A673 (cell line): Measurements from ENCODE around the gene WASF2. TPM values are rescaled to one million over a fixed set of nuclear protein-coding genes. Genes with fewer than 3 reads are reported as not detected.

Source experiments
- BruUV-seq: library from RNA; stranded (reverse); fragments of 400-500 nt; replicated peaks from 2 replicates; lab custom pipeline; 2021; lab: Mats Ljungman, UMichigan
- CTCF ChIA-PET: fragments of 300-600 bp; sonication (Branson Sonifier 250); formaldehyde crosslinking; loops from one replicate; lab custom pipeline; 2022; ENCODE audit warnings: antibody characterized with exemption; lab: Charles Lee
- POLR2A ChIA-PET: fragments of 300-600 bp; sonication (Branson Sonifier 250); formaldehyde crosslinking; loops from one replicate; lab custom pipeline; 2022; ENCODE audit warnings: antibody characterized with exemption; ENCODE audit not compliant: low non-redundant PET; lab: Charles Lee
- DNase-seq: peaks from one replicate; pipeline ENCODE4 v3.0.0-alpha.2; 2015; ENCODE audit warnings: low spot score
- H3K27ac ChIP-seq: fragments of 200-600 bp; sonication (generic); 2 replicates; pipeline ENCODE4 v1.5.1; 2016; ENCODE audit warnings: mixed run types, low read depth, mild to moderate bottlenecking, mixed read lengths, antibody characterized with exemption, low read length; ENCODE audit not compliant: poor library complexity, severe bottlenecking
- H3K27me3 ChIP-seq: fragments of 200-600 bp; sonication (generic); replicated peaks from 2 replicates; pipeline ENCODE4 v1.6.1; 2017; ENCODE audit warnings: mixed run types, low read depth, mild to moderate bottlenecking, mixed read lengths, antibody characterized with exemption, low read length; ENCODE audit not compliant: insufficient read depth, poor library complexity
- H3K36me3 ChIP-seq: fragments of 200-600 bp; sonication (generic); 2 replicates; pipeline ENCODE4 v1.6.1; 2016; ENCODE audit warnings: mixed run types, mild to moderate bottlenecking, mixed read lengths, antibody characterized with exemption, low read length; ENCODE audit not compliant: insufficient read depth, poor library complexity, severe bottlenecking
- H3K4me1 ChIP-seq: fragments of 200-600 bp; sonication (generic); 2 replicates; pipeline ENCODE4 v1.6.1; 2017; ENCODE audit warnings: mixed run types, mild to moderate bottlenecking, mixed read lengths, antibody characterized with exemption, low read length; ENCODE audit not compliant: insufficient read depth, poor library complexity, severe bottlenecking
- H3K4me3 ChIP-seq: fragments of 200-600 bp; sonication (generic); 2 replicates; pipeline ENCODE4 v1.5.1; 2016; ENCODE audit warnings: low read depth, mixed run types, mild to moderate bottlenecking, mixed read lengths, low read length; ENCODE audit not compliant: poor library complexity, severe bottlenecking
- H3K9me3 ChIP-seq: fragments of 200-600 bp; sonication (generic); 2 replicates; pipeline ENCODE4 v1.6.1; 2016; ENCODE audit warnings: mixed run types, low read depth, mild to moderate bottlenecking, mixed read lengths, antibody characterized with exemption, low read length; ENCODE audit not compliant: poor library complexity, severe bottlenecking
- CTCF ChIP-seq: fragments of 300-800, 200-600 bp; sonication (generic); conservative IDR thresholded peaks from 2 replicates; pipeline ENCODE4 v1.5.1; 2017; ENCODE audit warnings: low read depth, mild to moderate bottlenecking, antibody characterized with exemption, low read length, moderate library complexity, mixed read lengths
- EZH2 ChIP-seq: fragments of 200-600 bp; sonication (generic); IDR thresholded peaks from 2 replicates; pipeline ENCODE4 v1.6.1; 2017; ENCODE audit warnings: borderline replicate concordance, low read depth, mild to moderate bottlenecking, mixed read lengths, antibody characterized with exemption, low read length; ENCODE audit not compliant: poor library complexity, severe bottlenecking
- intact Hi-C: fragments of 100-400 bp; cut with micrococcal nuclease; formaldehyde crosslinking; loops from one replicate; pipeline ENCODE4 v1.10.0; 2022; ENCODE audit not compliant: unreplicated experiment
- total RNA-seq: library from RNA; stranded (reverse); gene quantifications from 2 replicates; pipeline ENCODE4 v1.2.3, GENCODE V29; 2021

Gene WASF2
- total RNA-seq, 1 experiment from 2014 or later, result 133 TPM

GRCh38 chr1:27445177-27445936 is 44.6 kb downstream of the WASF2 start:
- CTCF ChIA-PET, result no interaction called here

GRCh38 chr1:27444632-27445031 is 45.3 kb downstream of the WASF2 start:
- POLR2A ChIA-PET, result no interaction called here
- Histone ChIP-seq H3K27ac (no peak overlapping the region), H3K4me3 (no peak overlapping the region), H3K4me1 (peaks cover 11% of the 10 kb centered on the region), H3K9me3 (no peaks in the 10 kb centered on the region), H3K27me3 (no peaks in the 10 kb centered on the region), H3K36me3 (no peaks in the 10 kb centered on the region)
- BruUV-seq, result no TSS peak
- TF ChIP-seq CTCF (no peak), EZH2 (no peak)
- CTCF ChIA-PET, result no interaction called here
- intact Hi-C loops, result no loop called here
- DNase-seq, result no peak

More at GRCh38 chr1:27445177-27445936, 44.6 kb downstream of the WASF2 start:
- Histone ChIP-seq H3K27ac (no peak overlapping the region), H3K9me3 (no peaks in the 10 kb centered on the region), H3K4me3 (no peak overlapping the region), H3K4me1 (peaks cover 11% of the 10 kb centered on the region), H3K36me3 (no peaks in the 10 kb centered on the region), H3K27me3 (no peaks in the 10 kb centered on the region)
- no peak for DNase-seq
- TF ChIP-seq EZH2 (no peak), CTCF (no peak)
- no TSS peak for BruUV-seq
- intact Hi-C loops, result no loop called here
- POLR2A ChIA-PET, result interaction anchor here (0.6 kb wide), 1 partner anchor 556 kb away, joined by 3 read pairs; no protein-coding TSS in a partner anchor

- no peak overlapping the region for H3K27ac ChIP-seq
- BruUV-seq, result no TSS peak
- TF ChIP-seq CTCF, result no peak
- no peak for TF ChIP-seq EZH2
- intact Hi-C loops, result no loop called here
- no peaks in the 10 kb centered on the region for H3K27me3 ChIP-seq
- no peaks in the 10 kb centered on the region for H3K36me3 ChIP-seq
- no peak overlapping the region for H3K4me3 ChIP-seq
- H3K9me3 ChIP-seq, result no peaks in the 10 kb centered on the region
- peaks cover 39% of the 10 kb centered on the region for H3K4me1 ChIP-seq
- CTCF ChIA-PET, result no interaction called here
- POLR2A ChIA-PET, result no interaction called here
- DNase-seq, result no peak
Measured at GRCh38 chr1:27439150-27439549, 50.8 kb downstream of the WASF2 start.
